ENCODE results near the gene UQCR11. TPM values are rescaled to one million over a fixed set of nuclear protein-coding genes. Genes with fewer than 3 reads are reported as not detected.

The UQCR11 gene
- total and polyA plus RNA-seq, 2 of the 8 experiments (the other 6 are each of a cell fraction or from before 2014, with no cell fraction given): 162 to 171 TPM

DNA sequence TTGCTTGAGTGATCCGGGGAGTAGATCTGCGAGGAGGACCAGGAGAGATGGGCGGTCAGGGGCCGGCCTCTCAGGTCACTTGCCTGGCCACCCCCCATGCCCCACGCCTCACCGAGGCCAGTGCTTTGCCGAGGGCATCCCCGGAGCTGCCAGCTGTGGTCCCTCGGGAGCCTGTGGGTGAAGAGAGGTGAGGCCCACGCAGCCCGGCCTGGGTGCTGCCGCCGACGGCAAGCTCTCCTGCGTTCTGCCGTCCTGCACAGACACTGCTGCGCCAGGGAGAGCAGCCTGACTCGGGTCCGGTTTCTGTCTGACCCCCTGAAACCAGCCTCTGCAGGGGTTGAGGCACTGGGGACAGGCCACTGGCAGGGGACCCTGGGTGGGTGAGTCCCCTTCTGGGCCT, 15.8 kb upstream of the UQCR11 start:
- no peak overlapping the region for H3K23ac ChIP-seq (ENCODE audit: insufficient read length)
- peaks cover 0 to 8% (median 4%) of the 10 kb centered on the region in 4 experiments; a peak in 3 of 7 replicates for H3K4me1 ChIP-seq (replicated peaks in 1 of 4; ENCODE audit: control insufficient read depth in 3 of 4, insufficient read depth in 4 of 4, low read length in 3 of 4)
- H3K36me3 ChIP-seq (ENCODE audit: control insufficient read depth in 2 of 4, insufficient read depth in 4 of 4, low read length in 3 of 4): peaks cover 16 to 75% (median 56%) of the 10 kb centered on the region in 4 experiments
- H3K18ac ChIP-seq (ENCODE audit: extremely low read depth, low read length): no peak overlapping the region
- H3K56ac ChIP-seq (replicated peaks; ENCODE audit: insufficient read length, low read depth, low read length): no peak overlapping the region
- no peak overlapping the region for H2AFZ ChIP-seq (ENCODE audit: low read length)
- H2BK15ac ChIP-seq (ENCODE audit: low read length): no peak overlapping the region
- H3K79me2 ChIP-seq (ENCODE audit: control insufficient read depth in 1 of 2, insufficient read depth in 2 of 2, low read length in 2 of 2): peaks cover 0 to 4% of the 10 kb centered on the region in 2 experiments; a peak in 1 of 4 replicates
- no peak overlapping the region for H2BK20ac ChIP-seq (ENCODE audit: low read length)
- peaks cover 19 to 28% of the 10 kb centered on the region in 2 experiments for H4K20me1 ChIP-seq (replicated peaks in 1 of 2; ENCODE audit: control insufficient read depth in 1 of 2, insufficient read depth in 2 of 2, low read length in 2 of 2)
- no peak for DNase-seq (ENCODE audit: low read depth in 1 of 2, low spot score in 2 of 2)
- no peak overlapping the region for H3K9ac ChIP-seq (replicated peaks in 1 of 4; ENCODE audit: extremely low read depth in 1 of 4, low read depth in 3 of 4, low read length in 3 of 4)
- no peaks in the 10 kb centered on the region for H3K27me3 ChIP-seq (replicated peaks in 1 of 4; ENCODE audit: control insufficient read depth in 3 of 4, extremely low read depth in 1 of 4, insufficient read depth in 3 of 4, low read length in 3 of 4)
- WGBS, 2 experiments (ENCODE audit: extremely low coverage in 1 of 2, insufficient coverage in 1 of 2, insufficient read length in 1 of 2, insufficient replicate concordance in 2 of 2, low coverage in 1 of 2, low lambda C conversion rate in 2 of 2, missing lambda C conversion rate in 1 of 2): 94% methylated on average over 16 of the region's 19 CpGs; no CpG with 5 or more reads in 1 of the 2 experiments
- CTCF ChIA-PET (ENCODE audit: partially characterized antibody): interaction anchor here (0.6 kb wide), 1 partner anchor 187 kb away, joined by 3 read pairs; no protein-coding TSS in a partner anchor
- no peak overlapping the region; the same call in 1 of the 2 replicates for H3K27ac ChIP-seq (ENCODE audit: low read depth, low read length)
- POLR2A ChIA-PET (ENCODE audit: partially characterized antibody): interaction anchor here (0.6 to 2.0 kb wide), 5 partner anchors 11 to 46 kb away, joined by 3 to 6 read pairs (median 3); no protein-coding TSS in a partner anchor
- peaks cover 3% of the 10 kb centered on the region; the same call in 1 of the 2 replicates for H3K79me1 ChIP-seq (ENCODE audit: low read depth, low read length)
- no peak overlapping the region for H2AK5ac ChIP-seq (ENCODE audit: low read depth, low read length)
- no peak overlapping the region for H4K8ac ChIP-seq (ENCODE audit: extremely low read depth, insufficient read depth, low read length)
- no peak overlapping the region for H3K14ac ChIP-seq (ENCODE audit: insufficient read length)
- H4K5ac ChIP-seq (ENCODE audit: insufficient read length, low read depth, low read length): no peak overlapping the region
- H3K23me2 ChIP-seq (ENCODE audit: low read depth, low read length): no peaks in the 10 kb centered on the region
- no peak overlapping the region for H2BK120ac ChIP-seq (replicated peaks; ENCODE audit: low read depth, low read length)
- no peak overlapping the region for H3K4ac ChIP-seq (replicated peaks; ENCODE audit: insufficient read length, low read depth, low read length)
- H3K9me3 ChIP-seq (ENCODE audit: insufficient read depth in 2 of 2, low read depth in 1 of 2, low read length in 1 of 2): no peaks in the 10 kb centered on the region
- no peak overlapping the region for H2BK12ac ChIP-seq (ENCODE audit: low read depth, low read length)
- no peak overlapping the region for H4K91ac ChIP-seq (replicated peaks; ENCODE audit: insufficient read length, low read length)
- H3K4me2 ChIP-seq (ENCODE audit: insufficient read depth in 1 of 2, low read depth in 2 of 2, low read length in 2 of 2): no peak overlapping the region
- no peak overlapping the region for H3K4me3 ChIP-seq (ENCODE audit: extremely low read depth in 1 of 4, insufficient read depth in 2 of 4, low read depth in 3 of 4, low read length in 4 of 4)
- H2BK5ac ChIP-seq (ENCODE audit: low read depth, low read length): 0 out of 2 replicates have a peak overlapping the region, but pooled peaks have one; percentile 16
- no peak for FAIRE-seq
- TF ChIP-seq FOSL1 (IDR thresholded peaks at IDR 0.05; ENCODE audit: insufficient read depth, low read depth, low read length): no peak
- TF ChIP-seq RAD21 (IDR thresholded peaks at IDR 0.05 in 1 of 2, conservative IDR thresholded peaks at IDR 0.05 in 1 of 2; ENCODE audit: low read depth in 2 of 2, low read length in 2 of 2): no peak
- TF ChIP-seq SIX5 (IDR thresholded peaks at IDR 0.05; ENCODE audit: low read depth, low read length): no peak
- TF ChIP-seq TBP (IDR thresholded peaks at IDR 0.05; ENCODE audit: low read depth, low read length): no peak
- no peak for TF ChIP-seq RBBP5 (IDR thresholded peaks at IDR 0.05; ENCODE audit: borderline replicate concordance, low read depth, low read length)
- no peak for TF ChIP-seq CBX5 (IDR thresholded peaks at IDR 0.05; ENCODE audit: low read depth, low read length)
- TF ChIP-seq SAP30 (IDR thresholded peaks at IDR 0.05; ENCODE audit: insufficient read depth, insufficient replicate concordance, low read length): no peak
- no peak for TF ChIP-seq GTF2F1 (IDR thresholded peaks at IDR 0.05; ENCODE audit: borderline replicate concordance, low read depth, low read length)
- TF ChIP-seq, protein P1, sequence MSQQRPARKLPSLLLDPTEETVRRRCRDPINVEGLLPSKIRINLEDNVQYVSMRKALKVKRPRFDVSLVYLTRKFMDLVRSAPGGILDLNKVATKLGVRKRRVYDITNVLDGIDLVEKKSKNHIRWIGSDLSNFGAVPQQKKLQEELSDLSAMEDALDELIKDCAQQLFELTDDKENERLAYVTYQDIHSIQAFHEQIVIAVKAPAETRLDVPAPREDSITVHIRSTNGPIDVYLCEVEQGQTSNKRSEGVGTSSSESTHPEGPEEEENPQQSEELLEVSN (IDR thresholded peaks at IDR 0.05): no peak
- no peak for TF ChIP-seq CTBP2 (IDR thresholded peaks at IDR 0.05; ENCODE audit: borderline replicate concordance, insufficient read depth, insufficient read length, low read length)
- TF ChIP-seq SRF (IDR thresholded peaks at IDR 0.05; ENCODE audit: low read depth, low read length): no peak
- no peak for TF ChIP-seq JUN (IDR thresholded peaks at IDR 0.05; ENCODE audit: low read depth, low read length)
